Kidney epithelial cell (primary cell): ENCODE data around the gene PACS1. TPM values are rescaled to one million over a fixed set of nuclear protein-coding genes. Genes with fewer than 3 reads are reported as not detected.

Experiments
- DNase-seq: peaks from one replicate; pipeline ENCODE4 v3.0.0-alpha.2; 2010; ENCODE audit warnings: low read depth
- H3K27me3 ChIP-seq: 2 replicates; pipeline ENCODE4 v1.6.0; 2011; ENCODE audit warnings: low read length; ENCODE audit not compliant: control insufficient read depth, insufficient read depth
- H3K36me3 ChIP-seq: 2 replicates; pipeline ENCODE4 v1.5.1; 2011; ENCODE audit warnings: low read length; ENCODE audit not compliant: control insufficient read depth, insufficient read depth
- H3K4me3 ChIP-seq: 2 replicates; pipeline ENCODE4 v1.5.1; 2011; ENCODE audit warnings: low read depth, mild to moderate bottlenecking, control low read depth, low read length
- CTCF ChIP-seq: IDR thresholded peaks from 2 replicates; pipeline ENCODE4 v1.5.1; 2011; ENCODE audit warnings: mild to moderate bottlenecking, moderate library complexity, low read length, control low read depth, inconsistent platforms; ENCODE audit not compliant: insufficient read depth, poor library complexity, severe bottlenecking
- total RNA-seq: library from RNA; depleted of rRNA; stranded (reverse); fragments of >200 nt; gene quantifications from 2 replicates; pipeline ENCODE4 v1.2.3, GENCODE V29; 2015

PACS1 gene
- total RNA-seq, 1 donor from 2014 or later = 29.4 TPM

DNA sequence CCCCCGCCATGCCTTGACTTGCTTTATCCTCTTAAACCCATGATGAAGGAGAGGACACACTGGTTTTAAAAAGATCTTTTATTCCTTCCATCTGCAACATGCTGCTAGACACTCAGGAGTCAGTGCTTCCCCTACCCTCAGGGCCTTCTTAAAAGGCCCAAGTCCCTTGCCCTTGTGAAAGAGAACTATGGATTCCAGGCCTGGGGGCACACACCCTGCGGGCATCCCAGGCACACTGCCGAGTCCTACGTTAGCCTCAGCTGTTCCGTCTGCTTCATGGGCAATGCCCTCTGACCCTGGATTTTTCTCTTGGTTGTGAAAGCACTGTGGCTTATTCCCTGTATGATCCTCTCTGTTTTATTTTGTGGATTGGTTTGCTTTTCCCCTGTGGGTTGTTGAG, 163.2 kb downstream of the PACS1 start:
- DNase-seq = no peak
- Histone ChIP-seq H3K4me3 (no peak overlapping the region), H3K27me3 (no peaks in the 10 kb centered on the region), H3K36me3 (no peaks in the 10 kb centered on the region)
- TF ChIP-seq CTCF = no peak

GRCh38 chr11:66235141-66235540, 165.1 kb downstream of the PACS1 start:
- H3K4me3 ChIP-seq = no peak overlapping the region
- no peak for TF ChIP-seq CTCF
- no peaks in the 10 kb centered on the region for H3K27me3 ChIP-seq
- DNase-seq = no peak
- H3K36me3 ChIP-seq = no peaks in the 10 kb centered on the region

- no peak for TF ChIP-seq CTCF
- H3K36me3 ChIP-seq = no peaks in the 10 kb centered on the region
- no peak for DNase-seq
- no peaks in the 10 kb centered on the region for H3K27me3 ChIP-seq
- no peak overlapping the region for H3K4me3 ChIP-seq
These were observed 167.8 kb downstream of the PACS1 start for GRCh38 chr11:66237867-66238266.

GRCh38 chr11:66238786-66239413, 168.8 kb downstream of the PACS1 start:
- no peak for TF ChIP-seq CTCF
- no peak overlapping the region for H3K4me3 ChIP-seq
- no peak for DNase-seq
- no peaks in the 10 kb centered on the region for H3K36me3 ChIP-seq
- H3K27me3 ChIP-seq = no peaks in the 10 kb centered on the region

GRCh38 chr11:66239511-66239910, 169.4 kb downstream of the PACS1 start:
- H3K36me3 ChIP-seq = no peaks in the 10 kb centered on the region
- no peak overlapping the region for H3K4me3 ChIP-seq
- no peak for DNase-seq
- no peak for TF ChIP-seq CTCF
- H3K27me3 ChIP-seq = no peaks in the 10 kb centered on the region
